H1 (cell line): ENCODE measurements around the gene TRAPPC12. TPM values are rescaled to one million over a fixed set of nuclear protein-coding genes. Genes with fewer than 3 reads are reported as not detected.

ENCODE experiments used
- CTCF ChIA-PET: fragments of 300-600 bp; sonication (Branson Sonifier 250); formaldehyde crosslinking; loops from one replicate; lab custom pipeline; 2021; ENCODE audit not compliant: partially characterized antibody; lab: Charles Lee
- POLR2A ChIA-PET: fragments of 300-600 bp; sonication (Branson Sonifier 250); formaldehyde crosslinking; loops from one replicate; lab custom pipeline; 2021; ENCODE audit warnings: inconsistent platforms; ENCODE audit not compliant: partially characterized antibody; lab: Charles Lee
- DNase-seq, 2 experiments: peaks; one replicate each; pipeline versions ENCODE4 v3.0.0 to v3.0.0-alpha.2; 2010 to 2022; ENCODE audit warnings: low spot score in 2 of 2, low read depth in 1 of 2, mixed read lengths in 1 of 2
- FAIRE-seq: peaks from 2 replicates; lab custom pipeline; 2011; peaks lifted over from hg19 to GRCh38; lab: Jason Lieb, UNC
- H2AFZ ChIP-seq: 2 replicates; pipeline ENCODE4 v1.8.1; 2012; ENCODE audit warnings: low read length, inconsistent platforms
- H2AK5ac ChIP-seq: 2 replicates; pipeline ENCODE4 v1.6.1; 2013; ENCODE audit warnings: low read depth, low read length
- H2BK120ac ChIP-seq: replicated peaks from 2 replicates; pipeline ENCODE3; 2013; ENCODE audit warnings: low read depth, low read length, inconsistent platforms
- H2BK12ac ChIP-seq: 2 replicates; pipeline ENCODE4 v1.6.1; 2013; ENCODE audit warnings: low read depth, low read length
- H2BK15ac ChIP-seq: 2 replicates; pipeline ENCODE4 v1.6.1; 2013; ENCODE audit warnings: low read length
- H2BK20ac ChIP-seq: 2 replicates; pipeline ENCODE4 v1.6.1; 2013; ENCODE audit warnings: low read length
- H2BK5ac ChIP-seq: 2 replicates; pipeline ENCODE4 v1.6.1; 2013; ENCODE audit warnings: low read depth, low read length
- H3K14ac ChIP-seq: 2 replicates; pipeline ENCODE4 v1.6.1; 2013; ENCODE audit warnings: inconsistent platforms; ENCODE audit not compliant: insufficient read length
- H3K18ac ChIP-seq: 2 replicates; pipeline ENCODE4 v1.6.1; 2013; ENCODE audit warnings: low read length; ENCODE audit errors: extremely low read depth
- H3K23ac ChIP-seq: 2 replicates; pipeline ENCODE4 v1.6.1; 2013; ENCODE audit warnings: inconsistent platforms; ENCODE audit not compliant: insufficient read length
- H3K23me2 ChIP-seq: 2 replicates; pipeline ENCODE4 v1.6.1; 2013; ENCODE audit warnings: low read depth, low read length
- H3K27ac ChIP-seq: 2 replicates; pipeline ENCODE4 v1.6.1; 2011; ENCODE audit warnings: low read depth, low read length, inconsistent platforms
- H3K27me3 ChIP-seq, 4 experiments: replicated peaks in 1 of 4; 1 replicate in 1 of 4; 2 replicates in 3 of 4; pipeline versions ENCODE4 v1.6.1 to v1.8.1; 2011 to 2013; ENCODE audit warnings: low read length in 3 of 4, mild to moderate bottlenecking in 3 of 4, inconsistent platforms in 2 of 4, mixed read lengths in 2 of 4, moderate library complexity in 1 of 4; ENCODE audit not compliant: control insufficient read depth in 3 of 4, insufficient read depth in 3 of 4; ENCODE audit errors: extremely low read depth in 1 of 4
- H3K36me3 ChIP-seq, 4 experiments: 2 replicates each; pipeline versions ENCODE4 v1.6.1 to v1.8.1; 2011 to 2013; ENCODE audit warnings: mild to moderate bottlenecking in 4 of 4, low read length in 3 of 4, moderate library complexity in 2 of 4, control low read depth in 1 of 4, inconsistent platforms in 1 of 4; ENCODE audit not compliant: insufficient read depth in 4 of 4, control insufficient read depth in 2 of 4
- H3K4ac ChIP-seq: replicated peaks from 2 replicates; pipeline ENCODE3; 2013; ENCODE audit warnings: low read length, low read depth, mixed read lengths, inconsistent platforms; ENCODE audit not compliant: insufficient read length
- H3K4me1 ChIP-seq, 4 experiments: replicated peaks in 1 of 4; 1 replicate in 1 of 4; 2 replicates in 3 of 4; pipeline versions ENCODE4 v1.6.1 to v1.8.1; 2011 to 2013; ENCODE audit warnings: low read length in 3 of 4, inconsistent platforms in 2 of 4, mixed read lengths in 1 of 4; ENCODE audit not compliant: insufficient read depth in 4 of 4, control insufficient read depth in 3 of 4
- H3K4me2 ChIP-seq, 2 experiments: 2 replicates each; pipeline versions ENCODE4 v1.6.1 to v1.8.1; 2011 to 2013; ENCODE audit warnings: low read depth in 2 of 2, low read length in 2 of 2, control low read depth in 1 of 2, inconsistent platforms in 1 of 2, mild to moderate bottlenecking in 1 of 2; ENCODE audit not compliant: insufficient read depth in 1 of 2
- H3K4me3 ChIP-seq, 4 experiments: fragments of 200-600, 300-600 bp in 1 of 4; sonication (generic), shearing (Covaris generic), sonication (Bioruptor Twin) in 1 of 4; 2 replicates each; pipeline versions ENCODE4 v1.5.1 to v1.8.1; 2011 to 2016; ENCODE audit warnings: low read length in 4 of 4, low read depth in 3 of 4, control low read depth in 2 of 4, inconsistent platforms in 2 of 4, mild to moderate bottlenecking in 2 of 4, mixed read lengths in 1 of 4, moderate library complexity in 1 of 4; ENCODE audit not compliant: insufficient read depth in 2 of 4; ENCODE audit errors: extremely low read depth in 1 of 4
- H3K56ac ChIP-seq: replicated peaks from 2 replicates; pipeline ENCODE3; 2013; ENCODE audit warnings: low read depth, mild to moderate bottlenecking, mixed read lengths, low read length, inconsistent platforms; ENCODE audit not compliant: insufficient read length
- H3K79me1 ChIP-seq: 2 replicates; pipeline ENCODE4 v1.6.1; 2013; ENCODE audit warnings: low read depth, low read length, control low read depth
- H3K79me2 ChIP-seq, 2 experiments: 2 replicates each; pipeline versions ENCODE4 v1.6.1 to v1.8.1; 2012 to 2013; ENCODE audit warnings: low read length in 2 of 2, mild to moderate bottlenecking in 2 of 2, inconsistent platforms in 1 of 2; ENCODE audit not compliant: insufficient read depth in 2 of 2, control insufficient read depth in 1 of 2
- H3K9ac ChIP-seq, 4 experiments: replicated peaks in 1 of 4; 1 replicate in 1 of 4; 2 replicates in 3 of 4; pipeline versions ENCODE4 v1.6.1 to v1.8.1; 2011 to 2013; ENCODE audit warnings: low read depth in 3 of 4, low read length in 3 of 4, control low read depth in 2 of 4, mild to moderate bottlenecking in 2 of 4, moderate library complexity in 2 of 4, inconsistent platforms in 1 of 4; ENCODE audit errors: extremely low read depth in 1 of 4
- H3K9me3 ChIP-seq, 2 experiments: 2 replicates each; pipeline versions ENCODE4 v1.6.1 to v1.8.1; 2012 to 2013; ENCODE audit warnings: mild to moderate bottlenecking in 2 of 2, moderate library complexity in 2 of 2, control low read depth in 1 of 2, inconsistent platforms in 1 of 2, low read depth in 1 of 2, low read length in 1 of 2, mixed read lengths in 1 of 2; ENCODE audit not compliant: insufficient read depth in 2 of 2
- H4K20me1 ChIP-seq, 2 experiments: replicated peaks in 1 of 2; 2 replicates each; pipeline versions ENCODE3 to v1.8.1; 2011 to 2013; ENCODE audit warnings: inconsistent platforms in 2 of 2, low read length in 2 of 2, mild to moderate bottlenecking in 1 of 2; ENCODE audit not compliant: insufficient read depth in 2 of 2, control insufficient read depth in 1 of 2
- H4K5ac ChIP-seq: 2 replicates; pipeline ENCODE4 v1.6.1; 2013; ENCODE audit warnings: low read length, low read depth, mixed read lengths, inconsistent platforms; ENCODE audit not compliant: insufficient read length
- H4K8ac ChIP-seq: 2 replicates; pipeline ENCODE4 v1.8.0; 2013; ENCODE audit warnings: mild to moderate bottlenecking, moderate library complexity, low read length, inconsistent platforms; ENCODE audit not compliant: insufficient read depth; ENCODE audit errors: extremely low read depth
- H4K91ac ChIP-seq: replicated peaks from 2 replicates; pipeline ENCODE3; 2013; ENCODE audit warnings: low read length, mixed read lengths, inconsistent platforms; ENCODE audit not compliant: insufficient read length
- ASH2L ChIP-seq: fragments of 200-600, 300-600 bp; sonication (generic); IDR thresholded peaks from one replicate; pipeline ENCODE4 v1.7.1; 2017; ENCODE audit warnings: low read length
- CHD2 ChIP-seq: IDR thresholded peaks from 2 replicates; pipeline ENCODE4 v1.6.1; 2012; ENCODE audit warnings: low read length, improper control_type of control experiment
- EGR1 ChIP-seq: IDR thresholded peaks from 2 replicates; pipeline ENCODE4 v1.6.1; 2011; ENCODE audit warnings: low read depth, low read length, borderline replicate concordance
- EP300 ChIP-seq, 2 experiments: IDR thresholded peaks; 1 replicate in 1 of 2; 2 replicates in 1 of 2; pipeline ENCODE4 v1.6.1; 2011 to 2012; ENCODE audit warnings: low read depth in 2 of 2, low read length in 2 of 2, mild to moderate bottlenecking in 2 of 2, borderline replicate concordance in 1 of 2, inconsistent platforms in 1 of 2, moderate library complexity in 1 of 2
- HDAC6 ChIP-seq: IDR thresholded peaks from one replicate; pipeline ENCODE4 v1.7.1; 2012; ENCODE audit warnings: low read depth, mild to moderate bottlenecking, inconsistent platforms, low read length, moderate library complexity
- JUN ChIP-seq: IDR thresholded peaks from 2 replicates; pipeline ENCODE4 v1.6.1; 2011; ENCODE audit warnings: low read depth, mild to moderate bottlenecking, improper control_type of control experiment, low read length
- MAX ChIP-seq: IDR thresholded peaks from 2 replicates; pipeline ENCODE4 v1.6.1; 2012; ENCODE audit warnings: inconsistent platforms
- RBBP5 ChIP-seq: IDR thresholded peaks from 2 replicates; pipeline ENCODE4 v1.7.1; 2012; ENCODE audit warnings: low read depth, mild to moderate bottlenecking, inconsistent platforms, low read length, moderate library complexity, borderline replicate concordance
- RXRA ChIP-seq: IDR thresholded peaks from 2 replicates; pipeline ENCODE4 v1.6.1; 2011; ENCODE audit warnings: low read depth, mild to moderate bottlenecking, low read length, moderate library complexity; ENCODE audit not compliant: insufficient read depth
- SIRT6 ChIP-seq: IDR thresholded peaks from one replicate; pipeline ENCODE4 v1.7.1; 2012; ENCODE audit warnings: low read length, inconsistent platforms
- SIX5 ChIP-seq: IDR thresholded peaks from 2 replicates; pipeline ENCODE4 v1.6.1; 2011; ENCODE audit warnings: mild to moderate bottlenecking, low read depth, low read length
- SP4 ChIP-seq: IDR thresholded peaks from 2 replicates; pipeline ENCODE4 v1.6.1; 2012; ENCODE audit warnings: low read length, inconsistent platforms
- whole genome bisulfite sequencing, 2 experiments: shearing (Covaris generic) in 1 of 2; methylation state at CpG; one replicate each; pipeline versions ENCODE4 v1.1.6 to v1.1.7; 2013 to 2015; ENCODE audit warnings: low lambda C conversion rate in 2 of 2, mixed read lengths in 2 of 2, inconsistent platforms in 1 of 2, low coverage in 1 of 2, missing lambda C conversion rate in 1 of 2; ENCODE audit not compliant: insufficient replicate concordance in 2 of 2, insufficient coverage in 1 of 2, insufficient read length in 1 of 2; ENCODE audit errors: extremely low coverage in 1 of 2, missing lambda C conversion rate in 1 of 2; 5-methylcytosine and 5-hydroxymethylcytosine counted together
- polyA plus RNA-seq, 7 experiments: library from polyadenylated mRNA; depleted of rRNA in 3 of 7; stranded (reverse) in 5 of 7; unstranded in 2 of 7; fragments of >200 nt in 5 of 7; fragments of 200-250 nt in 2 of 7; gene quantifications; 1 replicate in 5 of 7; 2 replicates in 1 of 7; 4 replicates in 1 of 7; pipeline versions ENCODE4 v1.2.1 to v1.2.3, GENCODE V29; 2011 to 2013; ENCODE audit warnings: missing spikeins in 2 of 7, mixed read lengths in 2 of 7
- total RNA-seq: library from RNA; stranded (reverse); fragmentation: NEBNext Ultra II Directional; extraction: Animal tissue kit (Norgen Biotek cat#: 25700); gene quantifications from 2 replicates; pipeline ENCODE4 v1.2.1, GENCODE V29; 2021
- TF ChIP-seq, protein P1 (sequence below): IDR thresholded peaks from 2 replicates; pipeline ENCODE4 v1.6.1; 2012; ENCODE audit warnings: inconsistent platforms

Gene TRAPPC12
- total and polyA plus RNA-seq, 2 of the 8 experiments (the other 6 are each of a cell fraction or from before 2014, with no cell fraction given), result 35.0 to 67.3 TPM

GRCh38 chr2:3336844-3337243, 42.6 kb upstream of the TRAPPC12 start:
- Histone ChIP-seq H3K23me2 (no peaks in the 10 kb centered on the region), H2BK20ac (no peak overlapping the region), H4K5ac (no peak overlapping the region), H3K9ac (no peak overlapping the region), H3K14ac (no peak overlapping the region), H4K20me1 (peaks cover 0 to 4% of the 10 kb centered on the region in 2 experiments), H3K27ac (no peak overlapping the region), H2AFZ (no peak overlapping the region), H2BK12ac (no peak overlapping the region), H3K36me3 (peaks cover 2 to 12% (median 9%) of the 10 kb centered on the region in 4 experiments; a peak in 5 of 8 replicates), H3K4me3 (no peak overlapping the region), H2BK120ac (no peak overlapping the region), H3K9me3 (no peaks in the 10 kb centered on the region), H3K56ac (no peak overlapping the region), H3K4ac (no peak overlapping the region), H3K79me1 (peaks cover 10% of the 10 kb centered on the region), H3K23ac (no peak overlapping the region), H2BK5ac (no peak overlapping the region), H3K27me3 (no peaks in the 10 kb centered on the region), H3K18ac (no peak overlapping the region), H3K4me2 (no peak overlapping the region), H3K79me2 (no peaks in the 10 kb centered on the region), H2BK15ac (no peak overlapping the region), H2AK5ac (no peak overlapping the region), H3K4me1 (no peaks in the 10 kb centered on the region), H4K8ac (no peak overlapping the region), H4K91ac (no peak overlapping the region)
- FAIRE-seq, result no peak
- WGBS, 2 experiments, result 83% methylated on average over 2 of the region's 2 CpGs; no CpG with 5 or more reads in 1 of the 2 experiments
- ChIA-PET CTCF (no interaction called here), POLR2A (interaction anchor here (0.6 kb wide), 1 partner anchor 394 kb away, joined by 3 read pairs; no protein-coding TSS in a partner anchor)
- no peak for DNase-seq
- no peak for TF ChIP-seq ASH2L
- TF ChIP-seq SIX5, result no peak
- TF ChIP-seq RBBP5, result no peak
- TF ChIP-seq, protein P1, sequence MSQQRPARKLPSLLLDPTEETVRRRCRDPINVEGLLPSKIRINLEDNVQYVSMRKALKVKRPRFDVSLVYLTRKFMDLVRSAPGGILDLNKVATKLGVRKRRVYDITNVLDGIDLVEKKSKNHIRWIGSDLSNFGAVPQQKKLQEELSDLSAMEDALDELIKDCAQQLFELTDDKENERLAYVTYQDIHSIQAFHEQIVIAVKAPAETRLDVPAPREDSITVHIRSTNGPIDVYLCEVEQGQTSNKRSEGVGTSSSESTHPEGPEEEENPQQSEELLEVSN, result no peak
- TF ChIP-seq EP300 (IDR thresholded peaks at IDR 0.05; ENCODE audit: borderline replicate concordance in 1 of 2, low read depth in 2 of 2, low read length in 2 of 2), result no peak
- no peak for TF ChIP-seq MAX
- no peak for TF ChIP-seq EGR1
- no peak for TF ChIP-seq HDAC6
- no peak for TF ChIP-seq RXRA
- no peak for TF ChIP-seq CHD2
- no peak for TF ChIP-seq SIRT6
- no peak for TF ChIP-seq JUN
- no peak for TF ChIP-seq SP4
